ENCODE measurements around the gene NFKB1. TPM values are rescaled to one million over a fixed set of nuclear protein-coding genes. Genes with fewer than 3 reads are reported as not detected.

Gene NFKB1
- total RNA-seq, 1 experiment from 2014 or later, result 70.9 TPM

DNA sequence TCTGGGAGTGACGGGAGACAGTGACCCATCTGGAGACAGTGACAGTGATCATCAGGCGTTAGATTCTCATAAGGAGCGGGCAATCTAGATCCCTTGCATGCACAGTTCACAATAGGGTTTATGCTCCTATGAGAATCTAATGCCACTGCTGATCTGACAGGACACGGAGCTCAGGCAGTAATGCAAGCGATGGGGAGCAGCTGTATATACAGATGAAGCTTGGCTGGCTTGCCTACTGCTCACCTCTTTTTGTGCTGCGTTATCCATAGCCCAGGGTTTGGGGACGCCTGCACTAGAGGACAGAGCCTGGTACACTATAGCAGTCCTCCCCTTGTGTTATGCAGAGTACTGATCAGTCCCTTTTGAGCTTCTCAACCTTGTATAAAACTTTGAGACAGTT lies 23.5 kb downstream of the NFKB1 start:
- TF ChIP-seq, protein P1, sequence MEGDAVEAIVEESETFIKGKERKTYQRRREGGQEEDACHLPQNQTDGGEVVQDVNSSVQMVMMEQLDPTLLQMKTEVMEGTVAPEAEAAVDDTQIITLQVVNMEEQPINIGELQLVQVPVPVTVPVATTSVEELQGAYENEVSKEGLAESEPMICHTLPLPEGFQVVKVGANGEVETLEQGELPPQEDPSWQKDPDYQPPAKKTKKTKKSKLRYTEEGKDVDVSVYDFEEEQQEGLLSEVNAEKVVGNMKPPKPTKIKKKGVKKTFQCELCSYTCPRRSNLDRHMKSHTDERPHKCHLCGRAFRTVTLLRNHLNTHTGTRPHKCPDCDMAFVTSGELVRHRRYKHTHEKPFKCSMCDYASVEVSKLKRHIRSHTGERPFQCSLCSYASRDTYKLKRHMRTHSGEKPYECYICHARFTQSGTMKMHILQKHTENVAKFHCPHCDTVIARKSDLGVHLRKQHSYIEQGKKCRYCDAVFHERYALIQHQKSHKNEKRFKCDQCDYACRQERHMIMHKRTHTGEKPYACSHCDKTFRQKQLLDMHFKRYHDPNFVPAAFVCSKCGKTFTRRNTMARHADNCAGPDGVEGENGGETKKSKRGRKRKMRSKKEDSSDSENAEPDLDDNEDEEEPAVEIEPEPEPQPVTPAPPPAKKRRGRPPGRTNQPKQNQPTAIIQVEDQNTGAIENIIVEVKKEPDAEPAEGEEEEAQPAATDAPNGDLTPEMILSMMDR (IDR thresholded peaks at IDR 0.05; ENCODE audit: unreplicated experiment), result no peak
- H3K9me3 Mint-ChIP-seq (ENCODE audit: unreplicated experiment), result no peaks in the 10 kb centered on the region
- H3K36me3 Mint-ChIP-seq (ENCODE audit: insufficient read depth, unreplicated experiment), result peaks cover 9% of the 10 kb centered on the region
- no peak overlapping the region for H3K4me3 Mint-ChIP-seq (ENCODE audit: unreplicated experiment)
- intact Hi-C loops (cut with micrococcal nuclease), result no loop called here
- ChIA-PET POLR2A (interaction anchor here (2.1 kb wide), 1 partner anchor 8 kb away, joined by 5 read pairs; no protein-coding TSS in a partner anchor), CTCF (interaction anchor here (0.5 to 1.8 kb wide), 4 partner anchors 10 to 54 kb away, joined by 3 to 6 read pairs (median 3); no protein-coding TSS in a partner anchor)
- peak; percentile 7 for DNase-seq (ENCODE audit: unreplicated experiment)
- BruUV-seq (replicated peaks), result no TSS peak
- H3K4me1 Mint-ChIP-seq (ENCODE audit: insufficient read depth, unreplicated experiment), result peaks cover 24% of the 10 kb centered on the region
- H3K27ac Mint-ChIP-seq (ENCODE audit: low read depth, unreplicated experiment), result no peak overlapping the region
- no peaks in the 10 kb centered on the region for H3K27me3 Mint-ChIP-seq (ENCODE audit: insufficient read depth, unreplicated experiment)

GRCh38 chr4:102525097-102525496 lies 23.9 kb downstream of the NFKB1 start:
- peak; percentile 52 for DNase-seq (ENCODE audit: unreplicated experiment)
- H3K36me3 Mint-ChIP-seq (ENCODE audit: insufficient read depth, unreplicated experiment), result peaks cover 13% of the 10 kb centered on the region
- intact Hi-C loops (cut with micrococcal nuclease), result no loop called here
- H3K4me3 Mint-ChIP-seq (ENCODE audit: unreplicated experiment), result no peak overlapping the region
- no peaks in the 10 kb centered on the region for H3K27me3 Mint-ChIP-seq (ENCODE audit: insufficient read depth, unreplicated experiment)
- ChIA-PET CTCF (interaction anchor here (0.6 to 1.8 kb wide), 3 partner anchors 9 to 39 kb away, joined by 3 to 6 read pairs (median 4); no protein-coding TSS in a partner anchor), POLR2A (interaction anchor here (1.2 to 2.1 kb wide), 2 partner anchors 9 to 30 kb away, joined by 3 to 5 read pairs; no protein-coding TSS in a partner anchor)
- TF ChIP-seq, protein P1 (IDR thresholded peaks at IDR 0.05; ENCODE audit: unreplicated experiment), result no peak
- no TSS peak for BruUV-seq (replicated peaks)
- peaks cover 24% of the 10 kb centered on the region for H3K4me1 Mint-ChIP-seq (ENCODE audit: insufficient read depth, unreplicated experiment)
- H3K27ac Mint-ChIP-seq (ENCODE audit: low read depth, unreplicated experiment), result no peak overlapping the region
- no peaks in the 10 kb centered on the region for H3K9me3 Mint-ChIP-seq (ENCODE audit: unreplicated experiment)

DNA sequence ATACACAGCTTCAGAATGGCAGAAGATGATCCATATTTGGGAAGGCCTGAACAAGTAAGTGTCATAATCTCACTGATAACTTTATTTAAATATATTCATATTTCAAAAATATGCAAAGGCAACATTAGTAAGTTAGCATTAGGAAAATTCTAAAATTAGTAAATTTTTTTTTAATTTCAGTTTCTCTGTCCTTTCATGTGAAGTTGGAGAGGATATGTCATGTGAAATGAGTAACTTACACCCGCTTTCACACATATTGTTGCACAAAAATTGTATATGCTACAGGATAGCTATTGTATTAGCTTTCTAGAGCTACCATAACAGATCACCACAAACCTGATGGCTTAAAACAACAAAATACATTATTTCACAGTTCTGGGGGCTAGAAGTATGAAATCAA lies 24.3 kb downstream of the NFKB1 start:
- intact Hi-C loops (cut with micrococcal nuclease), result no loop called here
- Mint-ChIP-seq H3K27ac (ENCODE audit: low read depth, unreplicated experiment) (peak overlapping the region; percentile 9), H3K27me3 (ENCODE audit: insufficient read depth, unreplicated experiment) (no peaks in the 10 kb centered on the region), H3K4me1 (ENCODE audit: insufficient read depth, unreplicated experiment) (peaks cover 26% of the 10 kb centered on the region), H3K4me3 (ENCODE audit: unreplicated experiment) (no peak overlapping the region), H3K36me3 (ENCODE audit: insufficient read depth, unreplicated experiment) (peaks cover 14% of the 10 kb centered on the region), H3K9me3 (ENCODE audit: unreplicated experiment) (no peaks in the 10 kb centered on the region)
- TF ChIP-seq, protein P1 (IDR thresholded peaks at IDR 0.05; ENCODE audit: unreplicated experiment), result no peak
- no TSS peak for BruUV-seq (replicated peaks)
- POLR2A ChIA-PET, result interaction anchor here (0.5 to 2.1 kb wide), 3 partner anchors 9 to 255 kb away, joined by 3 to 5 read pairs (median 3); no protein-coding TSS in a partner anchor
- CTCF ChIA-PET, result interaction anchor here (0.6 to 1.8 kb wide), 3 partner anchors 9 to 39 kb away, joined by 3 to 6 read pairs (median 4); no protein-coding TSS in a partner anchor
- DNase-seq (ENCODE audit: unreplicated experiment), result no peak

- intact Hi-C loops (cut with micrococcal nuclease), result no loop called here
- Mint-ChIP-seq H3K9me3 (ENCODE audit: unreplicated experiment) (no peaks in the 10 kb centered on the region), H3K27ac (ENCODE audit: low read depth, unreplicated experiment) (no peak overlapping the region), H3K27me3 (ENCODE audit: insufficient read depth, unreplicated experiment) (no peaks in the 10 kb centered on the region), H3K4me1 (ENCODE audit: insufficient read depth, unreplicated experiment) (peaks cover 28% of the 10 kb centered on the region), H3K4me3 (ENCODE audit: unreplicated experiment) (no peak overlapping the region), H3K36me3 (ENCODE audit: insufficient read depth, unreplicated experiment) (peaks cover 14% of the 10 kb centered on the region)
- TF ChIP-seq, protein P1 (IDR thresholded peaks at IDR 0.05; ENCODE audit: unreplicated experiment), result no peak
- ChIA-PET POLR2A (no interaction called here), CTCF (interaction anchor here (0.7 kb wide), 2 partner anchors 16 to 20 kb away, joined by 3 read pairs; no protein-coding TSS in a partner anchor)
- no TSS peak for BruUV-seq (replicated peaks)
- DNase-seq (ENCODE audit: unreplicated experiment), result no peak
Observed at GRCh38 chr4:102526532-102526931, 25.4 kb downstream of the NFKB1 start.
